Measurements from ENCODE around the gene LAG3. TPM values are rescaled to one million over a fixed set of nuclear protein-coding genes. Genes with fewer than 3 reads are reported as not detected.
A peak's percentile ranks its signal among the peaks of the same experiment; 100 is the strongest.

LAG3 gene
- total and polyA plus RNA-seq, 10 of the 15 experiments (the other 5 are each of a cell fraction or from before 2014, with no cell fraction given) = 0.52 to 4.2 (median 1.0) TPM; not detected in 1

DNA sequence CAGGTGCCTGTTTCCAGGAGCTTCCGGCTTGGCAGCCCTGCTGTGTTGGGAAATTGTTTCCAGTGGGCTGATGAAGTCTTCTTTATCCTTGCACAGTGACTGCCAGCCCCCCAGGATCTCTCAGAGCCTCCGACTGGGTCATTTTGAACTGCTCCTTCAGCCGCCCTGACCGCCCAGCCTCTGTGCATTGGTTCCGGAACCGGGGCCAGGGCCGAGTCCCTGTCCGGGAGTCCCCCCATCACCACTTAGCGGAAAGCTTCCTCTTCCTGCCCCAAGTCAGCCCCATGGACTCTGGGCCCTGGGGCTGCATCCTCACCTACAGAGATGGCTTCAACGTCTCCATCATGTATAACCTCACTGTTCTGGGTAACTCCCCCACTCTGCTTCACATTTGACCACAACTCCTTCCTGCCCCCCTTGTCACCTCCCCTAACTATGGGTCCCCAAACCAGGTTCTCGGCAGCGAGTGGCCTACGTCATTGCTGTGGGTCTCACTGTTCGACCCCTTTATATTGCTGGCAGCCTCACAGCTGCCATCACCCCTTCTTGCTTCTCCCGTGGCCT lies 2.3 kb downstream of the LAG3 start:
- Histone ChIP-seq H3K4me2 (ENCODE audit: control insufficient read depth, insufficient read depth) (no peak overlapping the region; the same call in 1 of the 2 replicates), H3K4me1 (ENCODE audit: control insufficient read depth, insufficient read depth, low read length) (peaks cover 48% of the 10 kb centered on the region), H3K79me2 (ENCODE audit: control insufficient read depth, insufficient read depth, low read length) (no peaks in the 10 kb centered on the region; the same call in 1 of the 2 replicates), H3K36me3 (ENCODE audit: control insufficient read depth in 2 of 2, insufficient read depth in 2 of 2, low read length in 1 of 2) (no peaks in the 10 kb centered on the region), H2AFZ (ENCODE audit: control insufficient read depth, low read depth, low read length) (no peak overlapping the region), H4K20me1 (ENCODE audit: control insufficient read depth, insufficient read depth) (no peaks in the 10 kb centered on the region), H3K9ac (ENCODE audit: control insufficient read depth, insufficient read depth, low read length) (no peak overlapping the region), H3K9me3 (replicated peaks; ENCODE audit: control insufficient read depth, insufficient read depth, low read length) (no peaks in the 10 kb centered on the region), H3K4me3 (peak overlapping the region; percentile 34; the same call in 1 of the 2 replicates), H3K27me3 (replicated peaks in 1 of 2; ENCODE audit: control insufficient read depth in 2 of 2, insufficient read depth in 2 of 2, low read length in 1 of 2) (no peaks in the 10 kb centered on the region), H3K27ac (ENCODE audit: control insufficient read depth, insufficient read depth) (no peak overlapping the region)
- no peak for FAIRE-seq
- ChIA-PET RAD21 (ENCODE audit: unreplicated experiment) (interaction anchor here (0.7 to 5.7 kb wide), 4 partner anchors 9 to 21 kb away, joined by 3 to 68 read pairs (median 3); partner anchors contain the start of genes MLF2 and PTMS), POLR2A (interaction anchor here (0.7 to 2.0 kb wide), 8 partner anchors 8 to 85 kb away, joined by 3 to 9 read pairs (median 5); partner anchors contain the start of genes MLF2, PTMS, USP5 and ZNF384), CTCF (interaction anchor here (0.7 to 12.7 kb wide), 6 partner anchors 8 to 263 kb away, joined by 3 to 221 read pairs (median 8); partner anchors contain the start of genes MLF2 and PTMS), SMC1A (ENCODE audit: uncharacterized antibody, unreplicated experiment) (interaction anchor here (0.6 to 1.8 kb wide), 5 partner anchors 16 to 77 kb away, joined by 3 to 11 read pairs (median 3); partner anchors contain the start of genes CDCA3, COPS7A, MLF2 and USP5)
- no peak for DNase-seq (ENCODE audit: low read depth, low spot score)
- in situ Hi-C loops (cut with MboI) (no loop called here), intact Hi-C loops (cut with micrococcal nuclease; ENCODE audit: unreplicated experiment) (loop anchor here (5.0 kb wide), 2 partner anchors 37 to 222 kb away; no protein-coding TSS in a partner anchor)
- 78% methylated on average over 15 of the region's 15 CpGs for WGBS (ENCODE audit: insufficient coverage, insufficient replicate concordance, low lambda C conversion rate, missing lambda C conversion rate)
- no peak for ATAC-seq
- BruUV-seq (replicated peaks) = no TSS peak
- TF ChIP-seq GABPA (IDR thresholded peaks at IDR 0.05; ENCODE audit: low read depth) = no peak
- TF ChIP-seq MXI1 (IDR thresholded peaks at IDR 0.05; ENCODE audit: low read depth, low read length) = no peak
- no peak for TF ChIP-seq IRF3 (IDR thresholded peaks at IDR 0.05)
- no peak for TF ChIP-seq E2F8 (IDR thresholded peaks at IDR 0.05; ENCODE audit: low read depth, partially characterized antibody)
- TF ChIP-seq PAX8 (IDR thresholded peaks at IDR 0.05) = no peak
- no peak for TF ChIP-seq RCOR1 (conservative IDR thresholded peaks at IDR 0.05; ENCODE audit: low read depth, low read length)
- TF ChIP-seq CEBPB (IDR thresholded peaks at IDR 0.05; ENCODE audit: borderline replicate concordance in 1 of 2, low read depth in 2 of 2, low read length in 2 of 2) = no peak
- TF ChIP-seq RBBP5 (conservative IDR thresholded peaks at IDR 0.05) = no peak
- no peak for TF ChIP-seq ZNF384 (IDR thresholded peaks at IDR 0.05; ENCODE audit: borderline replicate concordance, low read depth, low read length)
- no peak for TF ChIP-seq JUND (IDR thresholded peaks at IDR 0.05; ENCODE audit: low read depth, low read length)
- TF ChIP-seq ZNF24 (IDR thresholded peaks at IDR 0.05) = no peak
- no peak for TF ChIP-seq BCL11A (IDR thresholded peaks at IDR 0.05; ENCODE audit: low read depth, low read length)
- TF ChIP-seq, protein P1, sequence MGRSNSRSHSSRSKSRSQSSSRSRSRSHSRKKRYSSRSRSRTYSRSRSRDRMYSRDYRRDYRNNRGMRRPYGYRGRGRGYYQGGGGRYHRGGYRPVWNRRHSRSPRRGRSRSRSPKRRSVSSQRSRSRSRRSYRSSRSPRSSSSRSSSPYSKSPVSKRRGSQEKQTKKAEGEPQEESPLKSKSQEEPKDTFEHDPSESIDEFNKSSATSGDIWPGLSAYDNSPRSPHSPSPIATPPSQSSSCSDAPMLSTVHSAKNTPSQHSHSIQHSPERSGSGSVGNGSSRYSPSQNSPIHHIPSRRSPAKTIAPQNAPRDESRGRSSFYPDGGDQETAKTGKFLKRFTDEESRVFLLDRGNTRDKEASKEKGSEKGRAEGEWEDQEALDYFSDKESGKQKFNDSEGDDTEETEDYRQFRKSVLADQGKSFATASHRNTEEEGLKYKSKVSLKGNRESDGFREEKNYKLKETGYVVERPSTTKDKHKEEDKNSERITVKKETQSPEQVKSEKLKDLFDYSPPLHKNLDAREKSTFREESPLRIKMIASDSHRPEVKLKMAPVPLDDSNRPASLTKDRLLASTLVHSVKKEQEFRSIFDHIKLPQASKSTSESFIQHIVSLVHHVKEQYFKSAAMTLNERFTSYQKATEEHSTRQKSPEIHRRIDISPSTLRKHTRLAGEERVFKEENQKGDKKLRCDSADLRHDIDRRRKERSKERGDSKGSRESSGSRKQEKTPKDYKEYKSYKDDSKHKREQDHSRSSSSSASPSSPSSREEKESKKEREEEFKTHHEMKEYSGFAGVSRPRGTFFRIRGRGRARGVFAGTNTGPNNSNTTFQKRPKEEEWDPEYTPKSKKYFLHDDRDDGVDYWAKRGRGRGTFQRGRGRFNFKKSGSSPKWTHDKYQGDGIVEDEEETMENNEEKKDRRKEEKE (IDR thresholded peaks at IDR 0.05) = no peak
- no peak for TF ChIP-seq HSF1 (IDR thresholded peaks at IDR 0.05; ENCODE audit: low read depth, low read length)

Data from GM12878 (cell line).